Measurements from ENCODE around the gene RBSN. TPM values are rescaled to one million over a fixed set of nuclear protein-coding genes. Genes with fewer than 3 reads are reported as not detected.

RBSN gene
- total RNA-seq, 1 donor from 2014 or later: 29.0 TPM

- TF ChIP-seq CTCF (IDR thresholded peaks at IDR 0.05): peak; percentile 69
- Mint-ChIP-seq H3K27me3 (peaks cover 7% of the 10 kb centered on the region), H3K4me1 (peaks cover 2% of the 10 kb centered on the region), H3K9me3 (no peaks in the 10 kb centered on the region), H3K27ac (no peak overlapping the region), H3K4me3 (no peak overlapping the region), H3K36me3 (ENCODE audit: low read depth) (no peaks in the 10 kb centered on the region)
- POLR2A ChIA-PET: interaction anchor here (1.2 to 1.3 kb wide), 2 partner anchors 97 to 161 kb away, joined by 3 read pairs; no protein-coding TSS in a partner anchor
- CTCF ChIA-PET: interaction anchor here (0.6 to 4.0 kb wide), 18 partner anchors 10 to 704 kb away, joined by 3 to 18 read pairs (median 4); partner anchors contain the start of genes CAPN7 and MRPS25
- intact Hi-C loops (cut with micrococcal nuclease): loop anchor here (1.0 to 5.0 kb wide), 6 partner anchors 99 to 1139 kb away; partner anchors contain the start of gene CAPN7
- peak; percentile 98 for ATAC-seq (ENCODE audit: low read depth)
- DNase-seq: peak; percentile 66
These were observed 9.2 kb upstream of the RBSN start for GRCh38 chr3:15108082-15108545.

- no peaks in the 10 kb centered on the region for H3K9me3 Mint-ChIP-seq
- no peak overlapping the region for H3K4me3 Mint-ChIP-seq
- peaks cover 2% of the 10 kb centered on the region for H3K4me1 Mint-ChIP-seq
- intact Hi-C loops (cut with micrococcal nuclease): loop anchor here (5.0 kb wide), 2 partner anchors 1070 to 1140 kb away; no protein-coding TSS in a partner anchor
- no peak for TF ChIP-seq CTCF (IDR thresholded peaks at IDR 0.05)
- ChIA-PET POLR2A (interaction anchor here (0.7 to 1.3 kb wide), 3 partner anchors 22 to 160 kb away, joined by 3 to 4 read pairs (median 3); no protein-coding TSS in a partner anchor), CTCF (interaction anchor here (0.6 to 4.0 kb wide), 14 partner anchors 9 to 705 kb away, joined by 3 to 18 read pairs (median 4); partner anchors contain the start of gene MRPS25)
- DNase-seq (no peak), ATAC-seq (ENCODE audit: low read depth) (no peak)
- H3K36me3 Mint-ChIP-seq (ENCODE audit: low read depth): no peaks in the 10 kb centered on the region
- peaks cover 12% of the 10 kb centered on the region for H3K27me3 Mint-ChIP-seq
- no peak overlapping the region for H3K27ac Mint-ChIP-seq
These were observed 8.4 kb upstream of the RBSN start for GRCh38 chr3:15107075-15107947.

- H3K4me1 Mint-ChIP-seq: peaks cover 18% of the 10 kb centered on the region
- DNase-seq: no peak
- peaks cover 11% of the 10 kb centered on the region for H3K27me3 Mint-ChIP-seq
- H3K36me3 Mint-ChIP-seq (ENCODE audit: low read depth): peaks cover 13% of the 10 kb centered on the region
- no peak overlapping the region for H3K4me3 Mint-ChIP-seq
- H3K27ac Mint-ChIP-seq: no peak overlapping the region
- intact Hi-C loops (cut with micrococcal nuclease): no loop called here
- ChIA-PET CTCF (interaction anchor here (0.6 kb wide), 1 partner anchor 1208 kb away, joined by 3 read pairs; no protein-coding TSS in a partner anchor), POLR2A (no interaction called here)
- H3K9me3 Mint-ChIP-seq: no peaks in the 10 kb centered on the region
- no peak for TF ChIP-seq CTCF (IDR thresholded peaks at IDR 0.05)
- ATAC-seq (ENCODE audit: low read depth): no peak
These were observed 3.9 kb upstream of the RBSN start for GRCh38 chr3:15102836-15103235.

GRCh38 chr3:15102256-15102655, 3.3 kb upstream of the RBSN start:
- ATAC-seq (ENCODE audit: low read depth) (no peak), DNase-seq (no peak)
- H3K36me3 Mint-ChIP-seq (ENCODE audit: low read depth): peaks cover 14% of the 10 kb centered on the region
- H3K27me3 Mint-ChIP-seq: peaks cover 7% of the 10 kb centered on the region
- intact Hi-C loops (cut with micrococcal nuclease): no loop called here
- TF ChIP-seq CTCF (IDR thresholded peaks at IDR 0.05): no peak
- ChIA-PET POLR2A (no interaction called here), CTCF (interaction anchor here (0.6 kb wide), 1 partner anchor 1209 kb away, joined by 3 read pairs; no protein-coding TSS in a partner anchor)
- H3K9me3 Mint-ChIP-seq: no peaks in the 10 kb centered on the region
- no peak overlapping the region for H3K27ac Mint-ChIP-seq
- H3K4me1 Mint-ChIP-seq: peaks cover 23% of the 10 kb centered on the region
- no peak overlapping the region for H3K4me3 Mint-ChIP-seq

Data from activated B cell treated with CpG ODN at 0.5 μM for 24 hours (primary cell).